Activated B cell treated with CpG ODN at 0.5 μM for 24 hours (primary cell): ENCODE data around the gene DAP. TPM values are rescaled to one million over a fixed set of nuclear protein-coding genes. Genes with fewer than 3 reads are reported as not detected.

ENCODE experiments used
- ATAC-seq: fragments of 200-7000 bp; cut with Tn5 transposase; one replicate; pipeline ENCODE4 v1.10.0; 2021; ENCODE audit warnings: low read depth, mild to moderate bottlenecking, moderate library complexity
- CTCF ChIA-PET: fragments of 350-600 bp; sonication (Branson Sonifier 250); formaldehyde crosslinking; loops from one replicate; lab custom pipeline; 2021; ENCODE audit warnings: antibody characterized with exemption; lab: Charles Lee
- POLR2A ChIA-PET: fragments of 350-600 bp; sonication (Branson Sonifier 250); formaldehyde crosslinking; loops from one replicate; lab custom pipeline; 2021; ENCODE audit warnings: antibody characterized with exemption; lab: Charles Lee
- DNase-seq: peaks from one replicate; pipeline ENCODE4 v3.0.0; 2022
- H3K27ac Mint-ChIP-seq: one replicate; pipeline ENCODE4 v1.8.0; 2020; ENCODE audit warnings: mixed read lengths
- H3K27me3 Mint-ChIP-seq: one replicate; pipeline ENCODE4 v1.8.0; 2021; ENCODE audit warnings: mixed read lengths
- H3K36me3 Mint-ChIP-seq: one replicate; pipeline ENCODE4 v1.8.0; 2021; ENCODE audit warnings: low read depth, mixed read lengths
- H3K4me1 Mint-ChIP-seq: one replicate; pipeline ENCODE4 v1.8.0; 2021; ENCODE audit warnings: mixed read lengths
- H3K4me3 Mint-ChIP-seq: one replicate; pipeline ENCODE4 v1.8.0; 2020; ENCODE audit warnings: mild to moderate bottlenecking, mixed read lengths
- H3K9me3 Mint-ChIP-seq: one replicate; pipeline ENCODE4 v1.8.0; 2020; ENCODE audit warnings: mixed read lengths
- intact Hi-C: fragments of 100-400 bp; cut with micrococcal nuclease; formaldehyde crosslinking; loops from one replicate; pipeline ENCODE4 v1.15.1; 2024
- total RNA-seq: library from RNA; stranded (reverse); gene quantifications from 2 replicates; pipeline ENCODE4 v1.2.3, GENCODE V29; 2022
- TF ChIP-seq, protein P1 (sequence below): fragments of 200-600 bp; IDR thresholded peaks from one replicate; pipeline ENCODE4 v1.8.0; 2022; ENCODE audit warnings: antibody characterized with exemption, mild to moderate bottlenecking

The DAP gene
- total RNA-seq, 1 donor from 2014 or later: 51.3 TPM

DNA sequence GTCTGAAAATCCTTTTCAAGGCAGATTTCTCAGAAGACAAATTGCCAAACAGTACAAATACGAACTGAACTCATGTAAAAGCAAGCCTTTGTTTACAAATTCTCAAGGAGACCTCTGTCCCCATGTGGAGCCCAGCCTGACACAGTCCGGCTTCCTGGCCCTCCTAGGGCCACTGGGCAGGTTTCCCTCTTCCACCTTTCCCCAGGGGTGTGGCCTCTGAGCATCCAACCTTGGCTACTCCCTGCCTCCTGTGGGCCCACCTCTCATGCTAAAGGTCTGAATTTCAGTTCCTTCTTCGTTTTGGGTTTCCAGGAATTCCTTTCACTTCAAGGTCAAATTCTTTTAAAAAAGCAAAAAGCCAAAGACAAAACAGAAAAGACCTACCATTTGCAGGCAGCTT lies 10.1 kb downstream of the DAP start:
- DNase-seq: no peak
- Mint-ChIP-seq H3K9me3 (no peaks in the 10 kb centered on the region), H3K27me3 (no peaks in the 10 kb centered on the region), H3K27ac (no peak overlapping the region), H3K4me3 (no peak overlapping the region), H3K36me3 (peaks cover 71% of the 10 kb centered on the region), H3K4me1 (peaks cover 20% of the 10 kb centered on the region)
- intact Hi-C loops: no loop called here
- TF ChIP-seq, protein P1, sequence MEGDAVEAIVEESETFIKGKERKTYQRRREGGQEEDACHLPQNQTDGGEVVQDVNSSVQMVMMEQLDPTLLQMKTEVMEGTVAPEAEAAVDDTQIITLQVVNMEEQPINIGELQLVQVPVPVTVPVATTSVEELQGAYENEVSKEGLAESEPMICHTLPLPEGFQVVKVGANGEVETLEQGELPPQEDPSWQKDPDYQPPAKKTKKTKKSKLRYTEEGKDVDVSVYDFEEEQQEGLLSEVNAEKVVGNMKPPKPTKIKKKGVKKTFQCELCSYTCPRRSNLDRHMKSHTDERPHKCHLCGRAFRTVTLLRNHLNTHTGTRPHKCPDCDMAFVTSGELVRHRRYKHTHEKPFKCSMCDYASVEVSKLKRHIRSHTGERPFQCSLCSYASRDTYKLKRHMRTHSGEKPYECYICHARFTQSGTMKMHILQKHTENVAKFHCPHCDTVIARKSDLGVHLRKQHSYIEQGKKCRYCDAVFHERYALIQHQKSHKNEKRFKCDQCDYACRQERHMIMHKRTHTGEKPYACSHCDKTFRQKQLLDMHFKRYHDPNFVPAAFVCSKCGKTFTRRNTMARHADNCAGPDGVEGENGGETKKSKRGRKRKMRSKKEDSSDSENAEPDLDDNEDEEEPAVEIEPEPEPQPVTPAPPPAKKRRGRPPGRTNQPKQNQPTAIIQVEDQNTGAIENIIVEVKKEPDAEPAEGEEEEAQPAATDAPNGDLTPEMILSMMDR: no peak
- POLR2A ChIA-PET: no interaction called here
- CTCF ChIA-PET: no interaction called here
- no peak for ATAC-seq

DNA sequence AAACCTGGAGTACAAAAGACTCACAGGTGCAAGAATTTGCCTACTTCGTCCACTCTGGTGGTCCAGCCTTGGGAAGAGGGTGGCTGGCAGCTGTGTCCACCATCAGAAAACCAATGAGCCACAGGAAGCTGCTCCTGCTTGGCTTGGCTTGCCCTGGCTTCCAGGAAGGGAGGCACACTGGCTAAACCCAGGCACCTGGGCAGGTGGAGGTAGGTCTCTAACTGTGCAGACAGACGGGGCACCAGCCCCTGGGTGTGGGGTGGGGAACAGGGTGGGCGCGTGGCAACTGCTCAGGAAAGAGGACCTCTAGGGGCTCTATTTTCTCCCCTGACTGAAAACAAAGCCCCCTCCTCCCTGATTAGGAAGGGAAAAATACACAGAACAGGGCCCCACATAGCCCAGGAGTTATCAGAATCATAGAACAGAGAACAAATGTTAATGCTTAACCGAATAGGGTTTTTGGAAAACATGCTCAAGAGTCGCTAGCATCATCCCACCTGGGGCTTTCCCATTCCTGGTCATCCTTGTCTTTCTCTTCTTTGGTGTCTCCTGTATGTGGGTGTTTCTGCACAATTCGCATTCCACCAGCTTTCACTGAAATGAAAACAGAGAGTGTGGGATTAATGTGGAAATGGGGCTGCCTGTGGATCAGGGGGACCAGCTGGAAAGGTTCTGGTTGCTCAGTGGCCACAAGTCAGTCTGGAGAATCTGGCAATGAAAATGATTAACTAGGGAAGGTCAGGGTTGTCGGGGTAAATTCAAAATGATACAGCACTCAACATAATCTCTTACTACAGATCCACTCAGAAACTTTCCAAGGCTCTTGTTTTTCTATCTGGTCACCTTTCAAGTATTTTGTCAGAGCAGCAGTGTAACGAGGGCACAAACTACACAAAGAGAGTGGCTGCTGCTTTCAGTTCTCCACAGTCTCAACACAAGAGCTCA lies 13.1 kb downstream of the DAP start:
- no peaks in the 10 kb centered on the region for H3K9me3 Mint-ChIP-seq
- CTCF ChIA-PET: no interaction called here
- peaks cover 69% of the 10 kb centered on the region for H3K36me3 Mint-ChIP-seq
- intact Hi-C loops: no loop called here
- ATAC-seq (no peak), DNase-seq (no peak)
- POLR2A ChIA-PET: no interaction called here
- no peaks in the 10 kb centered on the region for H3K27me3 Mint-ChIP-seq
- no peak overlapping the region for H3K4me3 Mint-ChIP-seq
- H3K27ac Mint-ChIP-seq: no peak overlapping the region
- TF ChIP-seq, protein P1: no peak
- peaks cover 16% of the 10 kb centered on the region for H3K4me1 Mint-ChIP-seq

DNA sequence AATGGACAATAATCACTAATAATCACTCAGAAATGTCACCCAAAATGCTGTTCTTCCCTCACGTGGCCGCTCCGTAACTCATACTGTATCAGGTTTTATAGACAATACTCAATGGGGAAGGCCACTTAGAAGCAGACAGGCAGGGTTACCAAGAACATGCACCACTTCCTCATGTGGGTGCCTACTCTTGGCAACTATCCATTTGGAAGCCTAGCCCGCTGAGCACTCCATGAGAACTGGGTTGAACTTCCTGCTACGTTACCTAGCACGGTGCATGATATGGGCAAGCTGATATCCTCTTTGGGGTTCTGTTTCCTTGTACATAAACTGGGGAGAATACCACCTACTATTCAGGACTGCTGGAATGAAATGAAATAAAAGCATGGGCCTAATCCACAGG lies 14.3 kb downstream of the DAP start:
- Mint-ChIP-seq H3K4me3 (no peak overlapping the region), H3K36me3 (peaks cover 71% of the 10 kb centered on the region), H3K4me1 (peaks cover 12% of the 10 kb centered on the region), H3K9me3 (no peaks in the 10 kb centered on the region), H3K27ac (no peak overlapping the region), H3K27me3 (no peaks in the 10 kb centered on the region)
- ChIA-PET CTCF (no interaction called here), POLR2A (interaction anchor here (0.7 kb wide), 1 partner anchor 300 kb away, joined by 3 read pairs; no protein-coding TSS in a partner anchor)
- no peak for ATAC-seq
- intact Hi-C loops: no loop called here
- DNase-seq: no peak
- TF ChIP-seq, protein P1: no peak

DNA sequence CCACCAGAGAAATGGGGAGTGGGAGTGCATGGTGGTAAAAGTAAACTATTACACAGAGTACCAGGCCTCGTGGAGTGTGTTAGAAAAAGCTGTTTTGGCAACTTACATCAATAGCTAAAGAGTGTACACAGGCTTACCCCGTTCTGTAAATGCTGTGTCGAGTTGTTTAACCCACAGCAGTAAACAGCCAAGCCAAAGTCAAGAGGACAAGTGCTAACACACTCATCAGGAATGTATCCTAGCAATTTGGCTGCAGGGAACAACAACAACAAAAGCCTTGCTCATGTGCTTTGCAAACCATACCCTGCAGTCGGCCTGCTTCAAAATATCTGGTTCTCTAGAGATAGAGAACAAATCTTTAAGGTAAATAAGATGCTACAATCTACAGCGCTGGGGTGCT lies 15.9 kb downstream of the DAP start:
- TF ChIP-seq, protein P1: no peak
- no peaks in the 10 kb centered on the region for H3K27me3 Mint-ChIP-seq
- peaks cover 10% of the 10 kb centered on the region for H3K4me1 Mint-ChIP-seq
- H3K4me3 Mint-ChIP-seq: no peak overlapping the region
- ChIA-PET CTCF (no interaction called here), POLR2A (no interaction called here)
- H3K9me3 Mint-ChIP-seq: peaks cover 2% of the 10 kb centered on the region
- no peak overlapping the region for H3K27ac Mint-ChIP-seq
- ATAC-seq: no peak
- H3K36me3 Mint-ChIP-seq: peaks cover 79% of the 10 kb centered on the region
- intact Hi-C loops: no loop called here
- no peak for DNase-seq

DNA sequence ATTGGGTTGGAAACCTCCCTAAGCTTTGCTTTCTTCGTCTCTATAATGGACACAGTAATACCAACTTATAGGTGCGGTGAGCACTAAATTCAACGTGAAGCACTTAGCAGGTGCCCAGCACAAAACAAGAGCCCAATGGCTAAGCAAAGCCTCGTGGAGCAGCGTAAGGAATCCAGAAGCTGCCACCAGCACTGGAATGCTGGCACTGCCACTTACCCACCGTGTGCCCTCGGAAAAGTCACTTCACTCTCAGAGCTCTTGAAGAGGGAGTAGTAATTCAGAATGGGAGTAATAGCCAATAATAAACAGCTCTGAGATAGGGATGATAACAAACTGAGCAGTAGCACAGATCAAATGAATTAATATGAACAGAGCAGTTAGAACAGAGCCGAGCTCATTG lies 16.4 kb downstream of the DAP start:
- Mint-ChIP-seq H3K27me3 (no peaks in the 10 kb centered on the region), H3K9me3 (peaks cover 6% of the 10 kb centered on the region), H3K27ac (no peak overlapping the region), H3K4me1 (peaks cover 10% of the 10 kb centered on the region), H3K4me3 (no peak overlapping the region), H3K36me3 (peaks cover 79% of the 10 kb centered on the region)
- intact Hi-C loops: no loop called here
- ChIA-PET POLR2A (no interaction called here), CTCF (no interaction called here)
- TF ChIP-seq, protein P1: no peak
- DNase-seq: no peak
- ATAC-seq: no peak
